Vagina (tissue), 2 donors: ENCODE data around the gene CYRIA.

ENCODE experiments used
- POLR2A ChIP-seq, 2 donors: fragments of 450-650 bp; IDR thresholded peaks; one replicate each; pipeline ENCODE4 v1.6.1; 2017; ENCODE audit warnings: antibody characterized with exemption in 2 of 2, mild to moderate bottlenecking in 2 of 2, moderate library complexity in 2 of 2
- POLR2AphosphoS5 ChIP-seq, 2 donors: sonication (generic); formaldehyde crosslinking; IDR thresholded peaks; one replicate each; pipeline ENCODE4 v1.9.0; 2017; ENCODE audit warnings: antibody characterized with exemption in 2 of 2, mild to moderate bottlenecking in 2 of 2, low read depth in 1 of 2; ENCODE audit not compliant: insufficient read depth in 1 of 2
- TF ChIP-seq, protein P1 (sequence below), 3 experiments: fragments of 450-650 bp in 2 of 3; fragments of 200-600 bp in 1 of 3; sonication (generic) in 1 of 3; IDR thresholded peaks; one replicate each; pipeline ENCODE4 v1.5.1; 2017 to 2019; ENCODE audit warnings: antibody characterized with exemption in 3 of 3, mild to moderate bottlenecking in 2 of 3, moderate library complexity in 2 of 3

DNA sequence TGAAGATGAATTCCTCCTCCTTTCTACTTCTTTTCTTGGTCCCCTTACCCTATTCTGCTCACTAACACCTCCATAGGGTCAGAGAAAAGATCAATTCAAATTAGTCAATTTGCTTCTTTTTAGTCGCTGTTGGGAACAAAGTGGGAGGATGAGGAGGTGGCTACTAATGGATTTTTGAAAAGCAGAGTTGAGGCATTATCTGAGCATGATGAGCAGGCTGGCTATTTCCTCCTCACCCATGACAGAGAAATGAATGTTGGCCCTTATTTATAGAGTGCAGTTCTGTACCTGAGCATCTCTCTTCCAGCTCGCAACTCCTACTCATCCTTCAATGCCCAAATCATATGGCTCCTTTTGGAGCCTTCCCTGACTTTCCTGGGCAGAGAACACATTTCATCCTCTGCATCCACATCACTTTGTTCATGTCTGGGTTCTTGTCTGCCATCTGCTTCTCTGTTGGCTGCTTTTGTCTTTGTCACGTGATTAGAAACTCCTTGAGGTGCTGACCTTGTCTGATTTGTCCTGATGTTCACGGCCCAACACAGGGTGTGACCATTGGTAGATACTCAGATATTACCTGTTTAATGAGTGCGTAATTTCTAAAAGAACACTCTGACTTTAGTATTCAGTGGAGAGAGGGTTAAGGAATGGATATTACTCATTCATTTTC, 45.9 kb downstream of the CYRIA start:
- no peak for TF ChIP-seq POLR2A (IDR thresholded peaks at IDR 0.05)
- TF ChIP-seq, protein P1, sequence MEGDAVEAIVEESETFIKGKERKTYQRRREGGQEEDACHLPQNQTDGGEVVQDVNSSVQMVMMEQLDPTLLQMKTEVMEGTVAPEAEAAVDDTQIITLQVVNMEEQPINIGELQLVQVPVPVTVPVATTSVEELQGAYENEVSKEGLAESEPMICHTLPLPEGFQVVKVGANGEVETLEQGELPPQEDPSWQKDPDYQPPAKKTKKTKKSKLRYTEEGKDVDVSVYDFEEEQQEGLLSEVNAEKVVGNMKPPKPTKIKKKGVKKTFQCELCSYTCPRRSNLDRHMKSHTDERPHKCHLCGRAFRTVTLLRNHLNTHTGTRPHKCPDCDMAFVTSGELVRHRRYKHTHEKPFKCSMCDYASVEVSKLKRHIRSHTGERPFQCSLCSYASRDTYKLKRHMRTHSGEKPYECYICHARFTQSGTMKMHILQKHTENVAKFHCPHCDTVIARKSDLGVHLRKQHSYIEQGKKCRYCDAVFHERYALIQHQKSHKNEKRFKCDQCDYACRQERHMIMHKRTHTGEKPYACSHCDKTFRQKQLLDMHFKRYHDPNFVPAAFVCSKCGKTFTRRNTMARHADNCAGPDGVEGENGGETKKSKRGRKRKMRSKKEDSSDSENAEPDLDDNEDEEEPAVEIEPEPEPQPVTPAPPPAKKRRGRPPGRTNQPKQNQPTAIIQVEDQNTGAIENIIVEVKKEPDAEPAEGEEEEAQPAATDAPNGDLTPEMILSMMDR (IDR thresholded peaks at IDR 0.05) = no peak
- no peak for TF ChIP-seq POLR2AphosphoS5 (IDR thresholded peaks at IDR 0.05; ENCODE audit: insufficient read depth in 1 of 2, low read depth in 1 of 2)
